A549 treated with CpdA at 1 μM for 4 hours (cell line): ENCODE measurements around the gene CBLN1. TPM values are rescaled to one million over a fixed set of nuclear protein-coding genes. Genes with fewer than 3 reads are reported as not detected.

Experiments
- total RNA-seq: library from RNA; stranded (reverse); fragments of 200-300 nt; extraction: Qiagen RNA extraction; gene quantifications from 5 replicates; pipeline ENCODE4 v1.2.3, GENCODE V29; 2022; ENCODE audit warnings: low read depth

The CBLN1 gene
- total RNA-seq: 0.05 to 0.24 TPM (median 0.12 TPM) in 3 of 5 replicates, not detected in the others

DNA sequence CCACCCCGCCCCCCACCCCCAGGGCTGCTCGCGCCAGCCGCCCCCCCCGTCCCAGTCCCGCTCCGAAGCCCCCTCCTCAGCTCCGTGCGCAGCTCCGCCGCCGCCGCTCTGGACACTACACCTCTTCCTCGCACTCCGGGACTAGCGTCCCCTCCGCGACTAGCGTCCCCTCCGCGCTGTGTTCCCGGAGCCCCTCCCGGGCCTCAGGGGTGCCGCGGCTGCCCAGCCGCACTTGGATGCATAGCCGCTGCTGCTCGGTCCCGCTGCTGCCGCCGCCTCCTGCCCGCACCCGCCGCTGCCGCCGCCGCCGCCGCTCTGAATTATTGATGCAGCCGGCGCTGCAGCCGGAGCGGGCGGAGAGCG, at the start of gene CBLN1:
Gene CBLN1, minus strand, starts transcription at position 359 of the 363 bp plus-strand sequence. CDS start 373 bp downstream, outside the sequence.

Other genes starting within 250 kb of the CBLN1 start
- gene C16orf78, start 92.0 kb upstream of the CBLN1 start, total RNA-seq: not detected in 5 replicates